Measurements from ENCODE around the gene ROBO2.

DNA sequence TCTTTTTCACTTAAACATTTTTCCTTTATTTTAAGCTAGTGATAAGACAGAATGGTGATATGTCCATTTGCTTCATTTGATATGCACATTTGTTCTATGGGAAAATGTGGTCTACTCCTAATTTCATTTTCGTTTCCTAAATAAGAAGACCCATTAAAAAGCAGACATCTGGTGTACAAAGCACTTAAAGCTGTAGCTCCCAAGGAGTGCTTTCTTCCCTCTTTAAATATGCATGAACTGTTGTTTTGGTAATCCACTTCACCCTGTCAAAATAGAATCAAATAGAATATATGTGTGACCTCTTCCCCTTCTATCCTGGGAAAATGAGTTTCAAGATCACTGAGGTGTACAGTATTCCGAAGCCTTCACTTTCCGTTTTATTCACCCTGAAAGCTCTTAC lies 182.8 kb downstream of the ROBO2 start:
- no peak for TF ChIP-seq CTCF (conservative IDR thresholded peaks at IDR 0.05 in 1 of 2, IDR thresholded peaks at IDR 0.05 in 1 of 2; ENCODE audit: extremely low read depth in 1 of 2, insufficient read depth in 1 of 2, low read depth in 1 of 2, low read length in 2 of 2)
- no peak for TF ChIP-seq EZH2 (IDR thresholded peaks at IDR 0.05; ENCODE audit: borderline replicate concordance, low read length)
